NCI-H1436 treated with DMSO at 0.1 percent for 48 hours (cell line): ENCODE results near the gene C2orf68.
"Not testable (repeated sequence)": the region's sequence is repeated elsewhere in the genome, so short reads cannot be mapped to it uniquely, and the experiment has no call there.

Source experiments
- DNase-seq: peaks from one replicate; lab custom pipeline; 2025; lab: John Stamatoyannopoulos, UW

The C2orf68 gene

DNA sequence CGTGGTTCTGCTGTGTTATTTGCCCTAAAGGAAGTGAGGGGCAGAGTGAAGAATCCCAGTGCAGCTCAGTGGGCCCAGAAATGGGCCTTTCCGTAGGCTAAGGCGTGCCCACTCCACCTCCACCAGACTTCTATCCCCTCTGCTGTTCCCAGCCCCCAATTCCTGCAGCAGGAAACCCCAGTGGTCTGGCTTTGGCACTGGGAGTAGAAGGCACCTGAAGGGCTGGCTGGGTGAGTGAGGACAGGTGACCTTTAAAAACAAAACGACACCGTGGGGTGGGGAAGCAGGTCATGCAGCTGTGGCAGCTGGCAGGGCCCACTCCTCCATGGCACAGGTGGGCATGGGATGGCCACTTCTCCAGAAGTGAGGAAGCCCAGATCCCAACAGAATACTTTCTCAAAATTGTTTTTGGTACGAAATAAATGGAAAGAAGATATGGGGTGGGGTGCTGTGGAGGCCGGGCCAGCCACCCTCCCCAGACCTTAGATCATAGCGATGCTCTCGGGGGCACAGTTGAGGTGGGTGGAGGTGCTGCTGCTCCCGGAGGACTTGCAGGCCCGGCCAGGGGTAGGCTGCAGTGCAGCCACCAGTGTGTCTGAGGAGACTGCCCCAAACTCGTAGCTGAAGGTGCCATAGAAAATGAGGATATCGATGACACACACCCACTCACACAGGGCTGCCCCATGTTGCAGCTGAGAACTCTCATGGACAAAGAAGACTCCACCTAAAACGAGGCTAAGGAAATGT, 13.1 kb downstream of the C2orf68 start:
- DNase-seq: no peak

DNA sequence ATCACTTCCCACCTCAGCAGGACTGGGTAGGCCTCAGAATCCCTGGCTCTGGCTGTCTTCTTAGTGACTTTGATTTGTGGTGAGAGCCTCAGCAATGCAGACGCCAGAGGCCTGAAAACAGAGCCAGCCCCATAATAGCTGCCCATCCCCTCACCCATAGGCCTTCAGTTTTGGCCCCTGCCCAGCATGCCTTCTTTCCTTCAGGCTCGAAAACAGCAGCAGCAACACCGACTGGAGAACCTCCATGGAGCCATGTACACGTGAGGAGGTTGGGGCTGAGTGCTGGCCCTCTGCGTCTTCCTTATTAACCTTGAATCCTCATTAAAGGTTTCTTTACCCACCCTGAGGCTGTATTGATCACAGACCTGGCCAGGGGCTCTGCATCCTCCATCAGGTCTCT, 14.6 kb downstream of the C2orf68 start:
- no peak for DNase-seq

DNA sequence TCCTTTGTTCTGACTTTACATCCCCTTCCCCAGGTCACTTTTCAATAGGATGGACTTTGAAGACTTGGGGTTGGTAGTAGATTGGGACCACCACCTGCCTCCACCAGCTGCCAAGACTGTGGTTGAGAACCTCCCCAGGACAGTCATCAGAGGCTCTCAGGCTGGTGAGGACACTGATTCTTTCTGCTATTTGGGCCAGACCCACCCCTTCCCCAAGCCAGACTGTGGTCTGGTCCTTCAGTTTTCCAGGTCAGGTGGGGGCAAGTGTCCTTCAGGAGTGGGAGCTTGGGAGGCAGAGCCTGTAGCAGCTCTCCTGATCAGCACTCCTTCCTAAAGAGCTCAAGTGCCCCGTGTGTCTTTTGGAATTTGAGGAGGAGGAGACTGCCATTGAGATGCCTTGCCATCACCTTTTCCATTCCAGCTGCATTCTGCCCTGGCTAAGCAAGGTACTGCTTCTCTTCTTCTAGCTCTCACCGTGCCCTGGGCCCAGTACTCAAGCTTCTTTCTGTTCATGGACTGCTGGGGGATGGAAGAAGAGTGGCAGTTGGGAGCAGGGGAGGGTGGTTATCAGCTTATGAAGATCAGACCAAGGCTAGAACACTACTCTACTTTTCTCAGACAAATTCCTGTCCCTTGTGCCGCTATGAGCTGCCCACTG, 15.3 kb downstream of the C2orf68 start:
- no peak for DNase-seq

DNA sequence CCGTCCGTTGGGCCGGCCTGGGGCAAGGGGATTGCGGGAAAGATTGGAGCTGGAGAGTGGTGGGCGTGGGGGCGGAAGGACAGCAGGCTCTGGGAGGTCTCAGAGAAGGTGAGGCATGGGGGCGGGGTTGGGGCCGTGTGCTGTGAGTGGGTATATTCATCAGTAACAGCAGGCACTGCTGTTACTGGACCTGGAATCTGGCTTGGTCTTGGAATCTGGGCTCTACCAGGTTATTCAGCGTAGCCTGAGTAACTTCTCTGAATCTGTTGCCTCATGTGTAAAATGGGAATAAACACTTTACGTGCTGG, 15.9 kb downstream of the C2orf68 start:
- DNase-seq: no peak

DNA sequence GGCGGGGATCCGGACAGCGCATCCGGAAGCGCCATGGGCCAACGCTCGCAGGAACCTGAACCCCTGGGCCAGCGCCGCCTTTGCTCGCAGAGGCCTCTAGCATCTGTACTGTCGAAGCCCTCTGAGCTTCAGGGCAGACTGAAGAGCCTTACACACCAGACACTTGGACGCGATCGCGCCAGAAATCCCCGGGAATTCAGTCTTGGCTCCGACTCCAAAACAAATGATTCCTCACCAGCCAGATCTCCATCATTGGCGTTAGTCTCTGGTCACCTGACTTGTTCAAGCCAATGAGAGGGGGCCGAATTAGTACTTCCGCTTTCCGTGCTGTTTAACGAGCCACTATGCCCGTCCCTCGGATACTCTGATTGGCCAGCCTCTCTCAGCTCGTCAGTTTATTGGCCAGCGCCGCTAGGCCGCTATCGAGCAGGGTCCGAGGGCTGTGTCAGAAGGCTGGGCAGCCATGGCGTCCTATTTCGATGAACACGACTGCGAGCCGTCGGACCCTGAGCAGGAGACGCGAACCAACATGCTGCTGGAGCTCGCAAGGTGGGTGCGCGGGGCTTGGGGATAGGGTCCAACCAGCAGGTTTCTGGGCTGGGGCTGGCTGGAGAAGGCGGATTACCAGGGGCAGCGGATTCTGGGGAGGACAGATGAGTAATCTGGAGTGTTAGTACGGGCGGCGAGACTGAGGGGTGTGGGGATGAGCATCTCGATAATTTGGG, 16.4 kb downstream of the C2orf68 start, which contains the start of gene RNF181:
RNF181 (plus strand) TSS at position 445 of the 725 bp plus-strand sequence; CDS start at position 464, 19 bp downstream.
- DNase-seq: peak; percentile 92

- DNase-seq: no peak
Observed at GRCh38 chr2:85594715-85595300, 17.1 kb downstream of the C2orf68 start.

DNA sequence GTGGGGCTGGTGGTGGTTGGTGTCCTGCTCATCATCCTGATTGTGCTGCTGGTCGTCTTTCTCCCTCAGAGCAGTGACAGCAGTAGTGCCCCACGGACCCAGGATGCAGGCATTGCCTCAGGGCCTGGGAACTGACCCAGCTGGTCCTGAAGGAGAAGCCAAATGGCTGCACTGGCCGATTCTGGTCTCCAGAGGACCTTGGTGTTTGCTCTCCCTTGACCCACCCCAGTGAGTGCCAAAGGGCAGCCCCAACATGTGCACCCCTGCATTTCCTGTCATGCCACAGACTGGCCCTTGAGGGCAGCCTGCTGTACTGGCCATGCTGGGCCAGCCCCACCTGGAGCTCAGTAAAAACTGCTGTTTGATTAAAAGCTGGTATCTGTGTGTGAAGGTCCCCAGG, 18.8 kb downstream of the C2orf68 start:
- DNase-seq: no peak

DNA sequence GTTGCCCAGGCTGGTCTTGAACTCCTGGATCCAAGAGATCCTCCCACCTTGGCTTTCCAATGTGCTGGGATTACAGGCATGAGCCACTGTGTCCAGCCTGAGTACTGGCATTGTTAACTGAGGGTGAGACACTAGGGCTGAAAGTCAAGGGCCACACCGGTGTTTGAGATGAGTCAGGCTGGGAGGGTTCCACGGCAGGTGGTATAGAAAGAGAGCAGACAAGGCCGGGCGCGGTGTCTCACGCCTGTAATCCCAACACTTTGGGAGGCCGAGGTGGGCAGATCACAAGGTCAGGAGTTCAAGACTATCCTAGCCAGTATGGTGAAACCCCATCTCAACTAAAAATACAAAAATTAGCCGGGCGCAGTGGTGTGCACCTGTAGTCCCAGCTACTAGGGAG, 19.6 kb downstream of the C2orf68 start:
- DNase-seq: not testable (repeated sequence)

DNA sequence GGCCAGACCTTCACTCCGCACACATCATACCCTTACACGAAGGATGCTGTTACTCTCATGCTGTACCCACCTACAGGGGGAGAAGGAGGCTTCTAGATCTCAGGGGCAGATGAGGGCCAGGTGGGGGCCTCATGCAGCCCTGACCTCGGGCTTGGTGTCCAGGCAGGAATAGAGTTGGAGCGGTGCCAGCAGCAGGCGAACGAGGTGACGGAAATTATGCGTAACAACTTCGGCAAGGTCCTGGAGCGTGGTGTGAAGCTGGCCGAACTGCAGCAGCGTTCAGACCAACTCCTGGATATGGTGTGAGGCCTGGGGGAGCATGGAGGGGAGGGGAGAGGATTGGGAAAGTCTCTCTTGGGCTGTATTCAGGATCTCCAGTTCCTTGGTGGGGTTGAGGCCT, 20.3 kb downstream of the C2orf68 start:
- DNase-seq: no peak

DNA sequence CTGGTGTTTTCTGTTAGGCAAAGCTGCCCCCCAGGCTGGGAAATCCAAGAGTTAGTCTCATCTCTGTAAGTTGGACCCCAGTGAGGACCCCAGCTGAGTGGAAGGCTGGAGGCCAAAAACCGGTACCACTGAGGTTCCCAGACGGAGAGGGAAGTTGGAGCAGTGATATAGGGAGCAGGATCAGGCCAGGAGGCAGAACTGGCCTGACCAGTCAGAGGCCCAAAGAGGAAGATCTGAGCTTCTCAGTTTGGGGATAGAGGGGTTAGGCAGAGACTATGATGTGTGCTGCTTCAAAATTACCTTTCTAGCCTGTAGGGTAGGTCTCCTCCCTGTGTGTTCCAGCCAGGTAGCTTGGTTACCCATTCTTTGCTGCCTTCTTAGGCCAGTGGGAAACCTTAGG, 20.9 kb downstream of the C2orf68 start:
- no peak for DNase-seq

DNA sequence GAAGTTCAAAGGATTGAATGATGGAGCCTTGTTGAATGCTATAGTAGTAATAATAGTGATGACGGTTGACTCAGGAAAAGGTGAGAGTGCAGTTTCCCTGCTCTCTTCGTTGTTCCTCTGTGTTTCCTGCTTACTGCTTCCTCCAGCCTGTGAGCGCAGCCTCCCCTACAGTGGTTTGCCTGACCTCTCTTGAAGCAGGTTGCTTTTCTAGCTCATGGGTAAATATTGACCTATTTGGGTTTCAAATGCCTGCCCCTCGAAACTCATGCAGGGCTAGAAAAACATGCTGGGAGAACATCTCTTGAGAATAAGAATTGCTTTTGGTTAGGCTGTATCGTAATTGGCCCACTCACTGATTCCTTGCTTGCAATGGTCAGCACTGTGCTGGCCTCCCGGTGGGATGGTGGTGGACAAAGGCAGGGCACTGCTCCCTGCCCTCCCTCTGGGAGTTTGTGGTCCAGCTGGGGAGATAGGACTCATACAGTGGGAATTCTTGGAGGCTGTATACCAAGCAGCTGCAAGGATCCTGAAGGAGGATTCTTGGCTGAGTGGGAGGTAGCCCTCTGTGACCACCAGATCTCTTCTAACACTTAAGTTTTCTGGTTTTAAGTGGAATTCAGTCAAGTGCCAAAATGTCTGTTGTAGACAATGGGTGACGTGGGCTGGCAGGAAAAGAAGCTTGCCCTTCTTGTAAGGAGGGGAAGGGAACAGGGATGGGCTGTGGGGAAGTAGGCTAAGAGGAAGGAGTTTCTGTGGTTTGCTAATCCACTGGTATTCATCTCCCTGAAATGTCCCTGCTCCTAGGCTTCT, 21.7 kb downstream of the C2orf68 start:
- no peak for DNase-seq

DNA sequence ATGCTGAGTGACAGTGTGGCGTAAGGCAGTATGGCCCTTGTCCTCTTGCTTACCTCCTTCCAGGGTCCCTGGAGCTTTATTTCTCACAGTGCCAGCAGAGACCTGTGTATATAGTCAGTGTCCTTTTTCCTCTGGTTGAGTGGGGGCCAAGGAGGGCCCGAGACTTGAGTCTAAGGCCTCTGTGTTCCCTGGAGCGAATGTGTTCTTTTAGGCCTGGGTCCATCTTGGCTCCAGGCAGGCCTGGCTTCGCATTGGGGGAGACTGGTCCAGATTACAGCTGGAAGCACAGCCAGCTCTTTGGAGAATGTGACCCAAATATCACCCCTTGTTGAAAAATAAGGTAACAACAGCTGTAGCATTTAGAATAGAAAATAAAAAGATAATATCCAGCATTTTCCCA, 22.7 kb downstream of the C2orf68 start:
- DNase-seq: no peak

DNA sequence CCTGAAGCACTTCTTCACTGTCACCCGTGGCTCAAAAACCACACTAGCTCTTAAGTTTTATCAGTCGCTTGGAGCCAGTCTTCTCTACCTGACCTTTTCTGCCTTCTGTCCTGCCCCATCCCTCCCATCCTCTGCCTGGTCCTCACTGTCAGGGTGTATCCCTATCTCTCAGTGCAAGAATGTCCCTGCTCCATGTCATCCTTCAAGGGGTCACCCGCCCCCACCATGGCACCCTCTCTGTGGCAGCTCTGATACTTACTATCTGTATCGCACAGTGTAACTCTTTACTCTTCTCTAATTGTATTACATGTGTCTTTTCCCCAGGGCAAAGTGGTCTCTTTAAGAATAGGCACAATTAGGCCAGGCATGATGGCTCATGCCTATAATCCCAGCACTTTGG, 23.2 kb downstream of the C2orf68 start:
- DNase-seq: no peak

DNA sequence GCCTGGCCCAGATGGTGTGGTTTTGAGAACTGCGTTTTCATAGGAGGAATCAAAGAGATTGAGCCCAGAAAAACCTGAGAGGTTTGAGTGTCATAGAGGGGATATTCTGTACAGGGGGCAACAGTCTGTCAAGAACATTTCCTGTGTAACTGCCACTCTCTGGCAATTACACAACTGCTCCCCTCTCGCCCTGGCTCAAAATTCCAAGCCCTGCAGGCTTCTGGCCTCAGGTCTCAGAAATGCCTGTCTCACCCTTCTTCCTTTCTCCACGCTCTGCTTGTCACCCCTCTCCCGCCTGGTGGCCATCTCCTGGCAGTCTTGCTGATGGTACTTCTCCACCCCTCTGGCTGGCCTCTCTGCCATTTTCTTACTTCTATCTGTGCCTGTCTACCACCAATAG, 23.6 kb downstream of the C2orf68 start:
- no peak for DNase-seq

- DNase-seq: no peak
Observed at GRCh38 chr2:85585781-85586105, 26.1 kb downstream of the C2orf68 start.

DNA sequence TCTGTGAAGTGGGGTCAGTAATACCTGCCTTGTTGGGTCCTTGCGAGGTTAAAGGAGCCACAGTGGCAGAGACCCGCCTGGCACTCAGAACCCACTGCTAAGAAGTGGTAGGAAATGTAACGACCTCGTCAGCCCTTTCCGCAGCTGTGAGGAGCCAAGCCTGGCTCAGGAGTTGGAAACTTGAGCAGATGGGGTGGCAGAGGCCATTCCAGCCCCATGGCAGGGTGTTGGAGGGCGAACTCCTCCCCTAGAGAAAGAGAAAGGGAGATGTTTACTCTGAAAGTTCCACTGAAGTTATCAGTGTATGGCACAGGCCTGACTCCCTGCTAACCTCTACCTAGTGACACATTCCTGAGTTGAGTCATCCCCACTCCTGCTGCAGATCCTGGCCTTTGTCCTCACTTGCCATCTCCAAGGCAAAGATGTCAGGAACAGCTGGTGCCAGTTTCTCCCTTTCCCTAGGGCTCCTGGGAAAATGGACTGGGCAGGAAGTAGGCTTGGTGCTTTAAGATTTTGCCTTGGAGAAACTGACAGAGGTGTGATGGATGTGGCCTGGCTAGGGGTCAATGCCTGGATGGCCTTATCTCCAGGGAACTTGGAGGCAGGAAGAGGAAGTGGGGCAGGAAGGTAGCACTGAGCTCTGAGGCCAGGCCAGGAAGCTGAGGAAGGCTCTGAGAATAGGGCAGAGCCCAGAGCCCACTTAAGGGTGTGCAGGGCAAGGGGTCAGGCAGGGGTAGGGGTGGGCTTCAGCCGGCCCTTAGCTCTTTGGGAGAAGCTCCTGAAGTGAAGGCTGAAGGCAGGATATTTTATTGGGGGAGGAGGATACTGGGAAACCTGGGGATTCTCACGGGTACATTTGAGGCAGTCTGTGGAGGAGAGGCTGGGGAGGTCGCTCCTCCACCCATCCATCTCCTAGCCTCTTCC, 26.7 kb downstream of the C2orf68 start:
- DNase-seq: no peak

DNA sequence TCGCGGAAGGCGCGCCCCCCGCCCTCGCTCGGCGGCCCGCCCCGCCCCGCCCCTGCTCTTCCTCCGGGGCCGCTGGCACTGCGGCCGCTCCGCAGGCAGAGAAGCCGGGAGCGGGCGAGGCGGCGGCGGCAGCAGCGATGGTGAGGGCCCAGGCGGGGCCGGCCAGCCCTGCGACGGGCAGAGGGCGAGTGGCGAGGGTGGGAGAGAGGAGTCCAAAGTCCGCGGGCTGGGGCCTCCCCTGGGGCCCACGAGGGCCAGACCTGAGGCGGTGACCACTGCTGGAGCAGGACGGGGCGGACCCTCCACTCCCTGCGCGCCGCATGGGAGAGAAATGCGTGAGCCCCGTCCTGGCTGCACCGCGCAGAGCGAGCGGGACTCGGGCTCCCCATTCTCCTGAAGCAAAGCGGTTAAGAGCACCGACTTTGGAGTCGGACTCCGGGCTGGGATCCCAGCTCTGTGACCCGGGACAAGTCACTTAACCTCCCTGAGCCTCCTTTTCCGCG, 27.5 kb downstream of the C2orf68 start, which contains the start of gene VAMP5:
VAMP5 (plus strand) TSS at position 78 of the 503 bp plus-strand sequence; CDS start at position 138, 60 bp downstream.
- DNase-seq: no peak

DNA sequence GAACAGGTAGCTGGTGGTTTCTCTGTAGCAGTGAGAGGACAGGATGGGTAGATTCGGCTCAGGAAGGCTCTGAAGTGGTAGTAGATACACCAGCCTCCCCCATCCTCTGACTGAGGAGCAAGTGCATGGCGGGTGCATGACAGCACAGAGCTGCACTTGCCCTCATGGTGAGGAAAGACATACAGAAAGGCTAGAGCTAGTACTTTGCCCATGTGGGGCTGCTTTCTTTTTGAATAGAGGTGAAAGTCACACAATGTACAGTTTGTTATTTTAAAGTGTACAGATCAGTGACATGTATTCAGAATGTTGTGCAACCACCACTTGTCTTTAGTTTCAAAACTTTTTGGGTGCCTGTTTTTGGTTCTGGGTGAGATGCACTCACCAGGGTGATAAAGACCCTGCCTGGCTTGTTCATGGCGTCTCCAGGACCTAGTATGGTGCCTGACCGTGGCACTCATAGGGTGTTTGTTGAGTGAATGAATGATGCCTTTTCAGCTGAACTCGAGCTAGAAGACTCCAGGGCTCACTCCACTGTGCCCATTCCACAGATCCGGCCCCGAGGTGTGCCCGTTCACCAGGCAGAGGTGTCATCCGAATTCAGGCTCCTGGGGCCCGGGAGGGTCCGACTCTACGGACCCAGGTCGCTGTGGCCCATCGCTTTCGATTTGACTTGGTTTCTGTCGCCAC, 28.1 kb downstream of the C2orf68 start:
- no peak for DNase-seq

- no peak for DNase-seq
Observed at GRCh38 chr2:85582492-85582891, 29.4 kb downstream of the C2orf68 start.

GRCh38 chr2:85580206-85580605, 31.7 kb downstream of the C2orf68 start:
- DNase-seq: no peak
